ENCODE measurements around the gene OR2D2.
"Not testable (repeated sequence)": the region's sequence is repeated elsewhere in the genome, so short reads cannot be mapped to it uniquely, and the experiment has no call there.

OR2D2 gene

DNA sequence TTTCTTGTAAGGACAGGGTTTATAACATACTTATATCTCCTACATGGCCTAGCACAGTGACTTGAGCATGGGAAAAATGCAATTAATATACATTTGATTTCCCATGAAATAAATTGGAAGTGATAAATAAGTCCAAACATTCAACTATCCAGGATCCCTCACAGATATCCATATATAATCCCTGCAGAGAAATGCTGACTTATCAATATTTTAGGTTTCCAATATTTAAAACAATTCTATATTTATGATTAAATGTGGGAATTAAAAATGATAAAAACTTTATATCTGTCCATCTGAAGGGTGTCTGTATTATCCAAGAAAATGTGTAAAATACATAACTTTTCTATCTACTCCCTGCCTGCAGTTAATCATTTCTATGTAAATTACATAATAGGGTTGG, 9.5 kb downstream of the OR2D2 start:
- no peak for DNase-seq (ENCODE audit: low spot score)

DNA sequence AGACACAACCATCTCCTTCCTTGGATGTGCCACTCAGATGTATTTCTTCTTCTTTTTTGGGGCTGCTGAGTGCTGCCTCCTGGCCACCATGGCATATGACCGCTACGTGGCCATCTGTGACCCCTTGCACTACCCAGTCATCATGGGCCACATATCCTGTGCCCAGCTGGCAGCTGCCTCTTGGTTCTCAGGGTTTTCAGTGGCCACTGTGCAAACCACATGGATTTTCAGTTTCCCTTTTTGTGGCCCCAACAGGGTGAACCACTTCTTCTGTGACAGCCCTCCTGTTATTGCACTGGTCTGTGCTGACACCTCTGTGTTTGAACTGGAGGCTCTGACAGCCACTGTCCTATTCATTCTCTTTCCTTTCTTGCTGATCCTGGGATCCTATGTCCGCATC, 15.4 kb downstream of the OR2D2 start:
- no peak for DNase-seq (ENCODE audit: low spot score)

DNA sequence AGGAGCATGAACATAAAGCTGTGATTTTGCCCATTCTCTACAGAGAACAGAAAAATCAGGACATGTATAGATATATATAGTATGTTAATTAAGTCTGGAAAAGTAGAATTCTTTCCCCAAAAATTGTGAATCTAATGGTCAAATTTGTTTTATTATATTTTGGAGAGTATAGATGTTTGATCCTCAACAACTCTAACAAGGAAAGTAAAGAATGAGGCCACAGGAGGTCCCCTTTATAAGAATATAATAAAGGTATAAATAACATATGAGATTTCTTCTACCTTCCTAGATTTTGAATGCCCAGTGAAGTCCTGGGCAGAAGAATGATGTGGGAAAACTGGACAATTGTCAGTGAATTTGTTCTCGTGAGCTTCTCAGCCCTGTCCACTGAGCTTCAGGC, 16.0 kb downstream of the OR2D2 start, which contains the start of gene OR10A4:
Gene OR10A4 (plus strand): TSS at position 301 of the 400 bp plus-strand sequence. CDS start 23 bp downstream, at position 324.
- no peak for DNase-seq (ENCODE audit: low spot score)

DNA sequence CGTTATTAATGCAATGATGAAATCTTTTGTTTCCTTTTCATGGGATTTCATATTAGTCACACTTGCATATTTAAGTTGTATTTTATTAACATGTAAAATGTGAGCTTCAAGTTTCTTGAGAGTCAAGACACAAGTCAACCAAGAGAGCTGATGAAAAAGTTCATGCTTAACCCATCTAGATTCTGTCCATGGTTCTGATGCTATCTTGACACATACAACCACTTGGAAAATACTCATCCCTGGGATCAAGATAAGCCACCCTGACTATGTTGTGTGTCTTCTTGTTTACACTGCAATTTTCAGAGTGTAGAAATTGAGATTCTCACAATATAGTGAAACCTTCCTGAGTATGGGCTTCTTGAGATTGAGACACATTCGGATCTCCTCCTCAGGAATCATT, 16.5 kb downstream of the OR2D2 start:
- no peak for DNase-seq (ENCODE audit: low spot score)

DNA sequence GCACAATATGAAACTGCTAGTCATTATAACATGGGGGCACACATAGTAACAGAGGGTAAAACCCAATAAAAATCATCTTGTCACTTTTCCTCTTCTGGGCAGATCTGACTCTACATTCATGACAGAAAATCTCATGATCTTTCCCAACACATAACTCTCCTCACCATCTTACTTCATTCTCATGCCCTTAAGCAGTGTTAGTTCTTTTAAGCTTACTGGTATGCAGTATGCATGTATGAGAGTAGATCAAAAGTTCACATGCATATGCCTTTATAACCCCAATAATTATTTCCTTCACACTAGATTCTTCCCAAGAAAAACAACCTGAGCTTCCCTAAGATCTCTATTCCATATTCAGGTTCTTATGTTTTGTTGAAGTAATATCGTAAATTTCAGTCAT, 21.0 kb downstream of the OR2D2 start:
- DNase-seq (ENCODE audit: low spot score), result no peak

DNA sequence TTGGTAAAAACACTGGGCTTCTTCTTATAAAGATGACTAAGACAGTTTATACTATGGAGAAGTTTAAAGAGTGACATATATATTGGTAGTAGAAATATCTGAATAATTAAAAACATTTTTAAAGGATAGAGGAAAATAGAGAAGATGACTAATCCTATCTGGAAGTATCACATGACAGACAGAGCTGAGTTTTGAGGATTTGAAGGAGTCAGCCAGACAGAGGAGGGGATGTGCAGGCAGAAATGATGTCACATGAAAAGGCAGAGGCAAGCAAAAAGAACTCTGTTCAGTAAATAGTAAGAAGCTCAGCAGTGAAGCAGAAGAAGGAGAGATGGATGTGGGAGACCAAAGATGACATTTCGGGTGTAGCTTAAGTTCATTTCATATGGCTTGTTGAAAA, 27.9 kb downstream of the OR2D2 start:
- DNase-seq (ENCODE audit: low spot score), result no peak

DNA sequence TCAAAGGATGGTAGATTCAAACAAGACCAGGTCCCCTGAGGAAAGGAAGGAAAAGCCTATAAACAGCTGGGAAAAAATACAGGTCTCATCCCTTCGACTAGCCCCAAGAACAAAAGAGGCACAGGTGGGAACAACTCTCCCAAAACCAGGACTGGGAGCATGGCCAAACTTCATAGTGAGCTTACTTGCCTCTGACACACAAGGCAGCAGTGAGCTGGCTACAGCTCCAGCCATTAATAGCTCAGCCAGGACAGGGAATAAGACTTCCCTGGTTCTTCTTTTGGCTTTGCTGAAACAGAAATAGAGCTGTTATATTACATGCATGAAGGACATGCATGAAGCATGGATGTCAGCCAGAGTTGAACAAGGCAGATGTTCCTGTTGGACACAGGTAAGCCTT, 29.3 kb downstream of the OR2D2 start, which contains the start of gene OR10A2:
Gene OR10A2 (plus strand): TSS at position 97 of the 400 bp plus-strand sequence. CDS start 6,698 bp downstream, outside the sequence.
- no peak for DNase-seq (ENCODE audit: low spot score)

DNA sequence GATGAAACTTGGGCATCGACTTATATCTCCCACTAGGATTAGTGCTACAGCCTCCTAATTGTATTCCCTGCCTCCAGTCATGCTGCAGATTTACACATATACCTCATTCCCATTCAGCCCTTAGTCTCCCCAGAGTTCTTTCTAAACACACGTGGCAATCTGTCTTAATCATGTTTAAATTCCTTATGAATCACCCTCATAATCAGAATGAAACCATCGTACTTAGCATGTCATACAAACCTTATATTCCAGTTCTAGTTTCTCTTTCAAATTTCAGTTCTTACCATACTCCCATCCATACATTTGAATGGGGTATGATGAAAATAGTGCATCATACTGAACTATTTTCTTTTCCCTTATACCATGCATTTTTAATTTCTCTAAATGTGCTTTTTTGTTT, 35.4 kb downstream of the OR2D2 start:
- DNase-seq (ENCODE audit: low spot score), result no peak

DNA sequence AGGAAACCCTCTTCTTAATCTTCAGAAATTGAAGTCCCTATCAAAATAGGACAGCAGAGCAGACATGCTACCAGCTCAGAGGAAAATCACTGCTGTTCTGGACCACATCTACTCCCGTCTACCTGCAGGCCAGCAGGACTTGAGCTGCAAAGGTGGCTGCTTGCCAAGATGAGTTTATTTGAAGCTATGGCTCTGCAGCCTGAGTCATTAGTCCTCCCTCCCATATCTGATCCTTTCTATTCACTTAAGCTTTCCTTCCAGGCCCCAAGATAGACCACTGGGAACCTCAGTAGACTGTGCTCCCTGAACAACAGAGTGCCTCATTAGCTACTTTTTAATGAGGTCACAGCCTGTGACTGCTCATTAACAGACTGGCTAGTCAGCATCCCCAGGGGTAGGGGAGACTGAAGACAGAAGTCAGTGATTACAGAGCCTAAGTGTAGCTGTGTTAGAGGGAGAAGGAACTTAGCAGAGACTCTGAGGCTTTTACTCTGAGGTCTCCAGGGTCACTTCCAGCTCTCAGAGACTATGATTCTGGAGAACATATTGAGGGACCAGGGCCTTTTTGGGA, 36.2 kb downstream of the OR2D2 start:
- no peak for DNase-seq (ENCODE audit: low spot score)

DNA sequence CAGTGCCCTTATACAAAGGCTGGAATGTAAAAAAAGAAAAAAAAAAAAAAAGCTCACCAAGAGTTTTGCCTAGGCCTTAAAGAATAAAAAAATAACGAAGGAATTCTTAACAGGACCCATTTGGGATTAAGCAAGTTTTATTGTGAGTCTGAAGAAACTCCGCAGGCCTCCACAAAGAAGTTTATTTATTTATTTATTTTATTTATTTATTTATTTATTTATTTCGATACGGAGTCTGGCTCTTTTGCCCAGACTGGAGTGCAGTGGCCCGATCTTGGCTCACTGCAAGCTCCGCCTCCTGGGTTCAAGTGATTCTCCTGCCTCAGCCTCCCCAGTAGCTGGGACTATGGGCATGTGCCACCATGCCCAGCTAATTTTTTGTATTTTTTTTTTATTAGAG, 37.5 kb downstream of the OR2D2 start:
- DNase-seq (ENCODE audit: low spot score), result not testable (repeated sequence)

DNA sequence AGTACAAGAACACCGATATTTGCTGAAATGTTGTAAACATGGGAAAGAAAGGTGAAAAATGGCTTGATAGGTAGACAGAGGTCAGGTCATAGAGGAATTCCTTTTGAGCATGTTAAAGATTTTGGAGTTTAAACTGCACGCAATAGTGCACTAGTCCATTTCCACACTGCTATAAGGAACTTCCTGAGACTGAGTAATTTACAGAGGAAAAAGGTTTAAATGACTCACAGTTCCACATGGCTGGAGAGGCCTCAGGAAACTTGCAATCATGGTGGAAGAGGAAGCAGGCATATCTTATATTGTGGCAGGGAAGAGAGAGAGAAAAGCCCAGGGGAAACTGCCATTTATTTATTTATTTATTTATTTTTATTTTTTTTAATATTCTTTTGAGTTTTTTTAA, 41.8 kb downstream of the OR2D2 start:
- DNase-seq (ENCODE audit: low spot score), result no peak

DNA sequence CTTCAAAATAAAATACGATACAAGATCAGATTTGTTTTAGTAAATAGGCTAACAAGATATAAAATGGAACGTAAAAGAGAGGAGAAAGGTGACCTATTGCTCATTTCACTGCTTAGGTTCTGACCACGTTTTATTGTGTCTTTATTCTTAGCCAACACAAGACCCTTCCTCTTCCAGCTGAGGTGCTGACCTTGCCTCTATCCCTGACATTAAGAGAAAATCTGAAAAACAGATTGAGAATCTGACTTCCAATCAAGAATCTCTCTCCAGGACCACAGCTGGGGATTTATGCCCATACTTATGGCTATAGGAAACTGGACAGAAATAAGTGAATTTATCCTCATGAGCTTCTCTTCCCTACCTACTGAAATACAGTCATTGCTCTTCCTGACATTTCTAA, 46.9 kb downstream of the OR2D2 start, which contains the start of gene OR10A5:
Gene OR10A5 (plus strand): TSS at position 301 of the 400 bp plus-strand sequence. CDS start 0 bp downstream, at position 301.
- no peak for DNase-seq (ENCODE audit: low spot score)

DNA sequence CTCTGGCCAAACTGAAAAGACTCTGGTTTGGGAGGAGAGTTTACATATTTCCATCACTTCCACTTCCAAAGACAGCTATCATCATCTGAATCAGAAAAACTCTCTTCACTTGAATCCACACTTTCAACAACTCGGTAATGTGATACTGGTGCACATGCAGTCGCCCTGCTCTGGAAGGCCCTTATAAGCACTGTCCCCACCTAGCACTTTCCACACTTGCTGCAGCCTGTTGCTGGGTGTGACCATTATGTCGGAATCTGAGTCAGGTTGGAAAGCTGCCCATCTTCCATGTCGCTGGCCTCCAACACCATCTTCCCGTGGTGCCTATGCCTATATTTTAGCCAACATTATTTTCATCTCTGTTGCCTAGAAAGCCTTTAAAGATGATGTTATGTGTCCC, 47.9 kb downstream of the OR2D2 start:
- DNase-seq (ENCODE audit: low spot score), result no peak

DNA sequence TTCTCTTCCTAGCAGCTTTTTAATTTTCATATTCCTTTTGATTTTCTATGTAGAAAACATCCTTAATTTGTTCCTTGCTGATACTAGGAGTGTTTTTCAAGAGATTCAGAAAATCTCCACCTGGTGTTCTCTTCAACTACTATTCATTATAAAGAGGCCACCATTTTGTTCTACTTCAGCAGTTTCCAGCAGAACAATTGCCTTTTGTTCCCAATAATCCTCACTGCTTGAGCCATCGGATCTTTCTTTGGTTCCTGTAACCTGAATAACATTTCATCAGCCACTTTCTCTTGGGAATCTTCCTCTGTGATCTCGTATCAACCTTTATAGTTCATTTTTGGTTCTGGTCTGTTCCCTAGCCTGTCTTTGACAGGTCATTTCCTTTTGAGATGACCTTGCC, 48.6 kb downstream of the OR2D2 start:
- no peak for DNase-seq (ENCODE audit: low spot score)

DNA sequence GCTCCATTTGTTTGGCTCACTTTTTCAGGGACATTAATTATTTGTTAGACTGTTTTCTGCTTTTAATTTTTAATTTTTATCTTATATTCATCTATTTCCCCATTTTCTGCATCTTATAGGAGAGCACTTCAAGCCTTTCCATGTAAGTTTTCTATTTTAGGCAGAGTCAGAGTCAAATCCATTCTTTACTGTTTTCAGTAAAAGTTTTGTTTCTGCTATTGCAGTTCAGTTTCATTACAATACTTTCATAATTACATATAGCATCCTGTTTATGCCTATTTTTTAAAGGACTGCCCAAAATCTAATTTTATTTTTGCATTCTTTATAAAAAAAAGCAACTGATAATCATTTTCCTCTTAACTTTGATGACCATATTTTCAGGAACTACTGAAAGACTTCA, 50.6 kb downstream of the OR2D2 start:
- no peak for DNase-seq (ENCODE audit: low spot score)
